Stimulated activated CD4-positive, alpha-beta T cell treated with anti-CD3 and anti-CD28 coated beads, Interleukin-2, amount 100 ng/mL, for 24 hours (primary cell): ENCODE data around the gene ZCWPW1.
"Not testable (repeated sequence)": the region's sequence is repeated elsewhere in the genome, so short reads cannot be mapped to it uniquely, and the experiment has no call there.

Experiments
- DNase-seq, 2 donors: peaks; one replicate each; pipeline ENCODE4 v3.0.0-alpha.2; 2020

ZCWPW1 gene

DNA sequence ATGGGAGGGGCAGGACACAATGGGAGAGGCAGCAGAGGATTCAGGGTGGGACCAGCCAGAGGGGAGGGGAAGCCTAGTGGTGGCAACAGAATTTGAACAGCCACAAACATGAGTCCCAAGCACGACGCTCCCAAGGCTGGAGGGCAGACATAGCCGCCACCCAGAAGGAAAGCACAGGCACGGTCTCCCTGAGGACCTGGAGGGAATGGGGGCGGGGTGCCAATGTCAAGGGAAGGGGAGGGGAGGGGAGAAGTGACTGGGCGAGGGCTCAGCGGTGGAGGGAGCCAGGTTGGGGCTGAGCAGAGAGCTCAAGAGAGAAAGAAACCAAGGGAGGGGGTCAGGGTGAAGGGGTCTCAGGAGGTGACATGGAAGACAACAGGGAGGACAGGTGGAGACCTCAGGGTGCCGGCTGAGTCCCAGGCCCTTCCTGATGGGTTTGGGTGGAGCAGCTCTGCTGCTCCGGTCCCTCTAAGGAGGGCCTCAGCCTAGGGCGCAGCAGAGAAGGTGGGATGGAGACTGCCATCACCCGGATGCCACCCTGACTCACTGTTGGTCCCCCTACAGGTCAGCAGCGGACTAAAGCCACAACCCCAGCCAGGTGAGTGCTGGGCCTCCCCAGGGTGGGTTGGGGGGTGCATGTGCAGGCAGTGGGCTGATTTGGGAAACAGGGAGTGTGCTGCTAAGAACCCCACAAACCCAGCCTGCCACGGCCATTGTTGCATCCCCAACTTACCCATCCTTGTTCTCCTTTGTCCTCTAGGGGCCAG lies 31.0 kb downstream of the ZCWPW1 start:
- DNase-seq, result no peak

DNA sequence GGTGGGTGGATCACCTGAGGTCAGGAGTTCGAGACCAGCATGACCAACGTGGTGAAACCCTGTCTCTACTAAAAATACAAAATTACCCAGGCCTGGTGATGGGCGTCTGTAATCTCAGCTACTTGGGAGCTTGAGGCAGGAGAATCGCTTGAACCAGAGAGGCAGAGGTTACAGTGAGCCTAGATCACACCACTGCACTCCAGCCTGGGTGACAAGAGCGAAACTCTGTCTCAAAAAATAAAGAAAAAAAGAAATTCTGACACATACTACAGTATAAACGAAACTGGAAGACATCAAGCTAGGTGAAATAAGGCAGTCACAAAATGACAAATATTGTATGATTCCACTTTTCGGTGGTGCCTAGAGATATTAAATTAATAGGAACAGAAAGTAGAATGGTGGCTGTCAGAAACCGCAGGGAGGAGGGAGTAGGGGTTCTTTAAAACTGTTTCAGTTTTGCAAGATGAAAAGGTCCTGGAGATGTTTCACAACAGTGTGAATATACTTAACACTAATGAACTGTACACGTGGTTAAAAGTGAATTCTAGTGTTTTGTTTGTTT lies 32.0 kb downstream of the ZCWPW1 start:
- DNase-seq, result peak; percentile 33 to 67

DNA sequence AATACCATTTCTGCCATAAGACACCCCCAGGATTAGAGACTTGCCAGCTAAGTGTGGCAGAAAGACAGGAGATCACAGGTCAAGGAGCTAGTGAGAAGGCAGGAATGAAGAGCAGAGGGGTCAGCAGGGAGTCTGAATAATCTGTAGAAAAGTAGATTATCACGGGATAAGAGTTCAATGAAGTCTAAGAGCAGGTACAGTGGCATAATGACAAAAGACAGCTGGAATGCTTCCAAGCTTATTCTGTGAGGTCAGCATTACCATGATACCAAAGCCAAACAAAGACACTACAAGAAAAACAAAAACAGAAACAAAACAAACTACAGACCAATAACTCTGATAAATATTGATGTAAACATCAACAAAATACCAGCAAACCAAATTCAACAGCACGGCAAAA lies 34.4 kb downstream of the ZCWPW1 start:
- no peak for DNase-seq

DNA sequence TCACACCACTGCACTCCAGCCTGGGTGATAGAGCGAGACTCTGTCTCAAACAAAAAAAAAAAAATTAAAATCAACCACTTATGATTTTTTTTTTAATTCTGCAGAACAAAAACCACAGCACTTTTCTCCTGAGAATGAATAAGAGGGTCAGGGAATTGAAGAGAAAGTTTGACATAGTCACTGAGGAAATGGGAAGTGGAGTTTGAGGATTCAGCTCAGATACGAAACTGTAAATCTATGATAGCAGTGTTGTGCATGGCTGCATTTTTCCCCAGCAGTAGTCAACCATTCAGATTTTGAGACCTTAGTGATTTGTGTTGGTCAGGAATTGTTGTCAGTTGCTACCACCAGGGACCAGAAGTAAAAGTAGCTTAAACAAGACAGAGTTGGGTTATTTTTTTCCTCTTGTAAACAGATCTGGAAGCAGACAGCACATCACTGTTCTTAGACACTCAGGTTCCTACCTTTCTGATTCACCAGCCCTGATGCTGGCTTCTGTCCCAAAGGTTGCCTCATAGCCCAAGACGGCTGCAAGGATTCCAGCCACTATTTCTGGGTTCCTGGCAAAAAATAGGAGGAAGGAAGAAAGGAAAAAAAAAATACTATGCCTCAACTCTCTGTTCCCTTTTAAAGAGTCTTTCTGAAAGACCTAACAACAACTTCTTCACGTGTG lies 35.1 kb downstream of the ZCWPW1 start:
- no peak for DNase-seq

DNA sequence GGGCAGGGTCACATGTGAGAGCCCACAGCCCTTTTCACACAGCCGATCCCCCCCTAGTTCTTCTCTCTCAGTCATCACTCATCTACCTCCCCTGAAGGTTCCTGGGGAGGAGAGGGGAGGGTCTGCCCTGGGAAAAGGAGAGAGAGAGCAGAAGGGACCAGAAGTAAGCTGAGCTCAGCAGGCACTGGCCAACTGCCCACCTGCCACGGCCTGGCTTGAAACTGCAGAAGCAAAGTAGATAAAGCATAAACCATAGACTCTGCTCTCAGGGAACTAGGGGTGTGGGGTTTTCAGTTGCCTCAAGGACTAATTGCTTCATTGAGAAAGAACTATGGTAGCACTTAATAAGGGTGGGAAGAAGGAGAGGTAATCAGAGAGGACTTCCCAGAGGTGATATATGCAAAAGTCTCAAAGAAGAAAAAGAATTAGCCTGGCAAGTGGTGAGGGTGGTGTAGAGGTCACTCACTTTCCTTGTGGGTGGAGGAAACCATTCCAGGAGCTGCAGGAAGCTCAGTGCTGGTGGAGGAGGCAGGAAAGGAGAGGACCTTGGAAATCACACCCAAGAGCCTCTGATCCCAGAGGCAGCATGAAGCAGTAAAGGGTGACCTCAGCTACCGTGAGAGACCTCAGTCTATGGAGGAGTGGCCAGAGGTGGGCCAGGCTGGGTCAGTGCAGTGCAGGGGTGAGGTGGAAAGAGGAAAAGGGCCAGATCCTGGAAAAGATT lies 38.1 kb downstream of the ZCWPW1 start:
- DNase-seq, result no peak

DNA sequence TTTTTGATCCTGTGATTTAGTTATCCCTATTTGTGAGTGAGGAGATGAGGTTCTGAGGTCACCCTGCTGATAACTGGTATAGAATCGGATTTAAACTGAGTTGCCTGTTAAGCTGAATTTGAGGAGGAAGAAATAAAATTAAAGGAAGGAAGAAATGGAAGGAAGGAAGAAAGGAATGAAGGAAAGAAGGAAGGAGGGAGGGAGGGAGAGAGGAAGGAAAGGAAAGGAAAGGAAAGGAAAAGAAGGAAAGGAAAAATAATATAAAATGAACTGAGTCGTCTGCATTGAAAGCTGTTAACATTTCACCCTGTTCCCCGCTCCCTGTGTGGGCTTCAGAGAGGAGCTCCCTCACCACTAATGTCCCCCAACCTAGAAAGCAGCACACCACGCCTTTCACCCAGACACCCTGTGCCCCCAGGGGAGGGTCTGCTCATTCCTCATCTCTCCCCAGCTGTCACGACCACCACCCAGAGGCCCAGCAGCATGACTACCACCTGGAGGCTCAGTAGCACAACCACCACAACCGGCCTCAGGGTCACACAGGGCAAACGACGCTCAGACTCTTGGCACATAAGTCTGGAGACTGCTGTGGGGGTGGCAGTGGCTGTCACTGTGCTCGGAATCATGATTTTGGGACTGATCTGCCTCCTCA lies 38.9 kb downstream of the ZCWPW1 start:
- DNase-seq, result no peak

DNA sequence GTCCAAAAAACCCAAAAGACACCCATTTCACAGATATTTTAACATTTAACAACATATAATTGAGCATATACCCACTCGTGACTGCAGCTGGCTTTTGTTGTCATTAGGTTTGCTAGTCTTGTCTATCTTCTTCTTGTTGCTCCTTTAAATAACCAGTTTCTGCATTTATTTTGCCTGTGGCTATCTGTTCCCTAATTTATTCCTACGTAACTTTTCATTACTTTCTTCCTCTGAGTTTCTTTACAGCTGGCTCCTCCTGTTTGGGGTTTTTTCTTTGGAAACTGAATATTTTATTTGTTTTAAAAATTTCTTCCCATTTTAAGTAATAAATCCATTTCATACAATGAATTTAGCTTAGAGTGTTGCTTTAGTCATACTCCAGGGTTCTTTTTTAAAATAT lies 40.8 kb downstream of the ZCWPW1 start:
- no peak for DNase-seq

DNA sequence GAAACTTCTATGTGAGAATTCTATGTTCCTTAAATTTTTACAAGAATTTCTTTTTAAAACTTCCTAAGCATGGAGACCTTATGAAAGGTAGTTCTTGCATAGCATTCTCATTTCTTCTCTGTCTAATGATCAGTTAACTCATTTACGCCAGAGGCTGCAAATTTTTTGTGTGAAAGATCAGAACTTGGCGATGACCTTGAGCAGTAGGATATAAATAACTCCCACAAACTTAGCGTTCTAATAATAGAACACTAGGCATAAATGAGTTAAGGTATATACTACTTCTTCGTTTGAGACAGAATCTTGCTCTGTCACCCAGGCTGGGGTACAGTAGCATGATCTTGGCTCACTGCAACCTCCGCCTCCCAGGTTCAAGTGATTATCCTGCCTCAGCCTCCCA lies 41.6 kb downstream of the ZCWPW1 start:
- no peak for DNase-seq

DNA sequence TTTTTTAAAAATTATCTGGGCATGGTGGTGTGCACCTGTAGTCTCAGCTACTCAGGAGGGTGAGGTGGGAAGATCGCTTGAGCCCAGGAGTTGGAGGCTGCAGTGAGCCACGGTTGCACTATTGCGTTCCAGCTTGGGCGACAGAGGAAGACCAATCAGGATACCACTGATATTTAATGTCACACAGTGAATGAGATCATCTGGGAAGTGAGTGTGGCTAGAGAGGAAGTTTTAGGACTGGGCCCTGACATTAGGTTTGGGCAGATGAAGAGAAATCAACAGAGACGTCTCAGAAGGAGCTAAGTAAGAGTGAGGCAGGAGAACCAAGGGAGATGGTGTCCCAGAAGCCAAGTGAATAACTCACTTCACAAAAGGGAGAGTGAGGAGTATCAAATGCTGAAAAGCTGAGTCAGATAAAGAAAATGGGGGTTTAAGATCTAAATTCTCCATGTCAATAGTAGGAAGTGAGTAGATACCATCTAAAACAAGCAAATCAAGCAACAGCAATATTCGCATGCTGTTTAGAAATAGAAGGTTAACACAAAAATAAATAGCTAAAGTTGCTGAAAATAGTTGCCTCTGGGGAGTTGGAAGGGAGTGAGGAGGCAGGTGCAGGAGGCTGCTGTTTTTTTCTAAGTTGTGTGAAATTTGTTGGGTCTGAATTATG lies 43.7 kb downstream of the ZCWPW1 start:
- no peak for DNase-seq

DNA sequence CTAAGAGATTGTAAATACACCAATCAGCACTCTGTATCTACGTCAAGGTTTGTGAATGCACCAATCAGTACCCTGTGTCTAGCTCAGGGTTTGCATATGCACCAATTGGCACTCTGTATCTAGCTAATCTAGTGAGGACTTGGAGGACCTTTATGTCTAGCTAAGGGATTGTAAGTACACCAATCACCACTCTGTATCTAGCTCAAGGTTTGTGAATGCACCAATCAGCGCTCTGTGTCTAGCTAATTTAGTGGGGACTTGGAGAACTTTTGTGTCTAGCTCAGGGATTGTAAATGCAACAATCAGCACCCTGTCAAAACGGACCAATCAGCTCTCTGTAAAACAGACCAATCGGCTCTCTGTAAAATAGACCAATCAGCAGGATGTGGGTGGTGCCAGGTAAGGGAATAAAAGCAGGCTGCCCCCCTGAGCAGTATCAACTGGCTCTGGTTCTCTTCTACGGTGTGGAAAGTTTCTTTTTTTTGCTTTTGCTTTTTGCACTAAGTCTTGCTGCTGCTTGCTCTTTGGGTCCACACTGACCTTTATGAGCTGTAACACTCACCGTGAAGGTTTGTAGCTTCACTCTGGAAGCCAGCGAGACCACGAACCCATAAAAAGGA lies 46.2 kb downstream of the ZCWPW1 start:
- DNase-seq, result not testable (repeated sequence)

DNA sequence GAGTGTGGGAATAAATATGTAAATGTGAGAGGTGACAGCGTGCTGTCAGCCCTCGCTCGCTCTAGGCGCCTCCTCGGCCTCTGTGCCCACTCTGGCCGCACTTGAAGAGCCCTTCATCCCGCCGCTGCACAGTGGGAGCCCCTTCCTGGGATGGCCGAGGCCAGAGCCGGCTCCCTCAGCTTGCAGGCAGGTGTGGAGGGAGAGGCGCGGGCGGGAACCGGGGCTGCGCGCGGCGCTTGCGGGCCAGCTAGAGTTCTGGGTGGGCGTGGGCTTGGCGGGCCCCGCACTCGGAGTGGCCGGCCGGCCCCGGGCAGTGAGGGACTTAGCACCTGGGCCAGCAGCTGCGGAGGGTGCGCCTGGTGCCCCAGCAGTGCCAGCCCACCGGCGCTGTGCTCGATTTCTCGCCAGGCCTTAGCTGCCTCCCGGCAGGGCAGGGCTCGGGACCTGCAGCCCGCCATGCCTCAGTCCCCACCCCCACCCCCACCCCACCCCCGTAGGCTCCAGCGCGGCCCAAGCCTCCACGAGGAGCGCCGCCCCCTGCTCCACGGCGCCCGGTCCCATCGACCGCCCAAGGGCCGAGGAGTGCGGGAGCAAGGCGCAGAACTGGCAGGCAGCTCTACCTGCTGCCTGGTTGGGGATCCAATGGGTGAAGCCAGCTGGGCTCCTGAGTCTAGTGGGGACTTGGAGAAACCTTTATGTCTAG lies 46.8 kb downstream of the ZCWPW1 start:
- not testable (repeated sequence) for DNase-seq

DNA sequence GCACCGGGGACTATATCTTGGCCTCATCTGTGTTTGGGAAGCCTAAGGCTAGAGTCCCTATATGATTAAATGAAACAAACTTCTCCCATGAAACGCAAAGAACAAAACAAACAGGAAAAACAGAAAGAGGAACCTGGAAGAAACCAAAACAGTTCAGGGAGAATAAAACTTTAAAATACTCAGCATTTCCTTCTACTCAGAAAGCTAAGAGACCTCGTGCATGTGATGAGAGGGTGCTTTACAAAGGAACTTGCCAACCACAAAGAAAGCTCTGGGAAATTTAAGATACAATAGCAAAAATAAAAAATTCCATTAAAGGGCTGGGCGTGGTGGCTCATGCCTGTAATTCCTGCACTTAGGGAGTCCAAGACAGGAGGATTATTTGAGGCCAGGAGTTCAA lies 48.3 kb downstream of the ZCWPW1 start:
- no peak for DNase-seq

DNA sequence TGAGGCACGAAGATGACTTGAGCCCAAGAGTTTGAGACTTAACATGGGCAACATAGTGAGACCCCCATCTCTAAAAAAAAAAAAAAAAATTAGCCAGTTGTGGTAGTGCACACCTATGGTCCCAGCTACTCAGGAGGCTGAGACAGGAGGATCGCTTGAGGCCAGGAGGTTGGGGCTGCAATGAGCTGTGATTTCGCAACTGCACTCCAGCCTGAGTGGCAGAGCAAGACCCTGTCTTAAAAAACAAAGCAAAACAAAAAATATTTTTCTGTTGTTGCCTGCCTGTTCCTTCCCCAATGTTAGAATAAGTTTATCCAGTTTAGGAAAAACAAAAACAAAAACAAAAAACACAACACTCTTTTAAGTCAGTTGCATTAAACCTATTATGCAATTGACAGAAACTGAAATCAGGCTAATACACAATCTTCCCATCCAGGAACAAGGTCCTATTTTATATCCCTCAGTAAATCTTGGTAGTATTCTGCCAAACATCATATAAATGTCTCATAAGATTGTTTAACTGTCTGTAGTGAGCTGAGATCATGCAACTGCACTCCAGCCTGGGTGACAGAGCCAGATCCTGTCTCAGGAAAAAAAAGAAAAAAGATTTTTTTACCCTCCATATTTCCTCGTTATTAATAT lies 50.3 kb downstream of the ZCWPW1 start:
- no peak for DNase-seq

DNA sequence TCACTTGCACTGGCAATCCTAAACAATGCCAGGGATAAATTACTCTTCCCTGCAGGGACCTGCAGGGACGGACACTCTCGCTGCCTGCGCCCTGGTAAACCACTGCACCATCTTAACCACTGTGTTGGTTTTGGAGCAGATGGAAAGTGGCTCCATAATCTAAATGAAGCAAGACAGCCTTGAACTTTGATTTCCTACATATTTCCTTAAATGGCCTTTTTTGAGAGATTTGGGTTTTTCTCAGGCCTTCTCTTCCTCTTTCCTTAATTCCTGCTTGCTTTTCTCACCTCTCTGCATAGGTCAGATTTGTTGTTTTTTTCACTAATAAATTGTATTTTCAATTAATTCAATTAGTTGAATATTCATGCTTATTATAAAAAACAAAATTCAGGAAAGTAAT lies 52.4 kb downstream of the ZCWPW1 start:
- no peak for DNase-seq

DNA sequence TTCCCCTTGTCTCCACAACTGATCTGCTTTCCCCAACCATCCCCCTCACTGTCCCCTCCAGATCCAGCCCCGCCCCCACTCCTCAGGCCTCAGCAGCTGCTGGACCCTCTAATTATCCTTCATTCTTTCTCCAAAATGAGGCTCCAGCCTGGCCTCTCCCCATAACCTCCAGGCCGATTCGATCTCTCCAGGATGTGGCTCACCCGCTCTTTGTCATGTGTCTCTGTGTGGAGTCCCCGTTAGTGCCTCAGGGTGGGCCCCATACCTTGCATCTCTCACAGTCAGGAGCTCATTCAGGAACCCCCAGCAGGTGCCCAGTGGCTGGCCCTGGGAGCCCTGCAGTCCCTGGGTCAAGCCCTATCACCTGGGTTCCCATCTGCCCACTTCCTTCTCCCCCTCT lies 53.9 kb downstream of the ZCWPW1 start:
- no peak for DNase-seq

DNA sequence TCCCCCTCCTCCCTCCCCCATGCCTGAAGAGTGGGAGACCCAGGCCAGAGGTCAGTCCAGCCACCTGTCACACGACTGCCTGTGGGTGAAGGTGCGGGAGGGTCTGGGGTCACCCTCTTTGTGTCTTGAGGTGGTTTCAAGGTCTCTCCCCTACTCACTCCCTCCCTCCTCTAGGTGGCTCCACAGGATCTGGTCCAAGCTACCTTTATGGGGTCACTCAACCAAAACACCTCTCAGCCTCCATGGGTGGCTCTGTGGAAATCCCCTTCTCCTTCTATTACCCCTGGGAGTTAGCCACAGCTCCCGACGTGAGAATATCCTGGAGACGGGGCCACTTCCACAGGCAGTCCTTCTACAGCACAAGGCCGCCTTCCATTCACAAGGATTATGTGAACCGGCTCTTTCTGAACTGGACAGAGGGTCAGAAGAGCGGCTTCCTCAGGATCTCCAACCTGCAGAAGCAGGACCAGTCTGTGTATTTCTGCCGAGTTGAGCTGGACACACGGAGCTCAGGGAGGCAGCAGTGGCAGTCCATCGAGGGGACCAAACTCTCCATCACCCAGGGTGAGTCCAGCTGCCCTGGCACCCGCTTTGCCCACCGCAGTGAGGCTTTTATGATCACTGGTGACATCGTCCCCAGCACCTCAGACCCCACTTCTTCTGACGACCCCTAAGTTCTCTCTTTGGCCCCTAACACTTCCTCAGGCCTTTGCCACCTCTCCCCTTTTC lies 54.5 kb downstream of the ZCWPW1 start:
- DNase-seq, result not testable (repeated sequence)

DNA sequence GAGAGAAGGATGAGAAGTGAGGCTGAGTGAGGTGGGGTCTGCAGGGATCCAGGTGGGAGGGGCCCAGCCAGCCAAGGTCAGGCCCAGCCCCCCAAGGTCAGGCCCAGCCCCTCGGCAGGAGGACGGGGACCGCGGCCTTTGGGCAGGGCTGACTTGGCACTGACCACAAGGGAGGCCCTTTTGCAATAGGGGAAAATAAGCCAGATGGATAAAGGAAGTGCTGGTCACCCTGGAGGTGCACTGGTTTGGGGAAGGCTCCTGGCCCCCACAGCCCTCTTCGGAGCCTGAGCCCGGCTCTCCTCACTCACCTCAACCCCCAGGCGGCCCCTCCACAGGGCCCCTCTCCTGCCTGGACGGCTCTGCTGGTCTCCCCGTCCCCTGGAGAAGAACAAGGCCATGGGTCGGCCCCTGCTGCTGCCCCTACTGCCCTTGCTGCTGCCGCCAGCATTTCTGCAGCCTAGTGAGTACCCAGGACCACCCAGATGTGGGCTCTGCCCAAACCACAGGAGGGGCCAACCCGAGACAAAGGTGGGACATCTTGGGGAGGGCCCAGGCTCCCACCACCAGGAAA lies 55.2 kb downstream of the ZCWPW1 start, which contains the start of gene PILRA:
PILRA (plus strand) TSS at position 227 of the 571 bp plus-strand sequence; CDS start at position 397, 170 bp downstream.
- no peak for DNase-seq

DNA sequence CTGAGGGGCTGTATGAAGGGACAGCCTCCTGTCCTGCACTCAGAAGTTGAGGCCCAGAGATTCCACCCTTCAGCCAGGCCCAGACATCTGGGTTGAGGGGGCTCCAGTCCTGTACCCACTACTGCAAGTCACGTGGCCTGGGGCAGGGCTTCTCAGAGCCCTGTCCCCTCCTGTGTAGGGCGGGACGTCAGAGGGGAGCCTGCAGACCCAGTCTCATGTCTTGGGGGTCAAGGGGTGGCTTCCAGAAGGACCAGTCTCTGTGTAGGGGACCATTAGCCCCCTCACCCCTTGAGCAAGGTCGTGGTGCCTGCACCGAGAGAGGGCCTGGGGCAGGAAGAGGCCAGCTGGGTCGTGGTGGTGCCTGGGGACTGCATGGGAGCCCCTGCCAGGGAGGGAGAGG lies 55.8 kb downstream of the ZCWPW1 start:
- DNase-seq, result no peak

DNA sequence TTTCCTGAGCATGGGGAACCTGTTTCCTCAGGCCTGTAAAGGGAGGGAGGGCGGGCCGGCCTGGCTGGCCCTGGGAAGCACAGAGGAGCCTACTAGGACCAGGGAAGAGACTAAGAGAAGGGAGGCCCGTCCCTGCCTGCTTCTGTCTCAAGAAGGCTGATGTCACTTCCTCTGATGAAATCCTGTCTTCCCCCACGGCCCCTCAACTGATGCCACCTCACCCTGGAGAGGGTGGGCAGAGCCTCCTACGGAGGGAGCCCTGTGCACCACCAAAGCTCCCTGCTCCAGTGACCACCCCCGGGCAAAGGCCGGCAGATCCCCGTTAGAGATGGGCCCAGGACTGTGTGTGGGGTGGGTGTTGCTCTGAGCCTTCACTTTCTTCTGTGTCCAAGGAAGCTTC lies 56.2 kb downstream of the ZCWPW1 start:
- DNase-seq, result no peak
